ENCODE measurements around the gene BMPER.

Gene BMPER

GRCh38 chr7:34175837-34176236, 270.5 kb downstream of the BMPER start:
- no peak for DNase-seq (ENCODE audit: low read depth, low spot score)

- DNase-seq (ENCODE audit: low read depth, low spot score), result no peak
Observed at GRCh38 chr7:34177476-34177875, 272.1 kb downstream of the BMPER start.

- DNase-seq (ENCODE audit: low read depth, low spot score), result no peak
Observed at GRCh38 chr7:34181271-34181958, 276.1 kb downstream of the BMPER start.

GRCh38 chr7:34184466-34184865, 279.1 kb downstream of the BMPER start:
- no peak for DNase-seq (ENCODE audit: low read depth, low spot score)

GRCh38 chr7:34187798-34188307, 282.5 kb downstream of the BMPER start:
- no peak for DNase-seq (ENCODE audit: low read depth, low spot score)

- DNase-seq (ENCODE audit: low read depth, low spot score), result no peak
Observed at GRCh38 chr7:34189031-34189430, 283.7 kb downstream of the BMPER start.

- DNase-seq (ENCODE audit: low read depth, low spot score), result no peak
Observed at GRCh38 chr7:34190299-34190698, 285.0 kb downstream of the BMPER start.

- no peak for DNase-seq (ENCODE audit: low read depth, low spot score)
Observed at GRCh38 chr7:34191162-34191561, 285.8 kb downstream of the BMPER start.

- DNase-seq (ENCODE audit: low read depth, low spot score), result no peak
Observed at GRCh38 chr7:34191771-34192479, 286.6 kb downstream of the BMPER start.

DNA sequence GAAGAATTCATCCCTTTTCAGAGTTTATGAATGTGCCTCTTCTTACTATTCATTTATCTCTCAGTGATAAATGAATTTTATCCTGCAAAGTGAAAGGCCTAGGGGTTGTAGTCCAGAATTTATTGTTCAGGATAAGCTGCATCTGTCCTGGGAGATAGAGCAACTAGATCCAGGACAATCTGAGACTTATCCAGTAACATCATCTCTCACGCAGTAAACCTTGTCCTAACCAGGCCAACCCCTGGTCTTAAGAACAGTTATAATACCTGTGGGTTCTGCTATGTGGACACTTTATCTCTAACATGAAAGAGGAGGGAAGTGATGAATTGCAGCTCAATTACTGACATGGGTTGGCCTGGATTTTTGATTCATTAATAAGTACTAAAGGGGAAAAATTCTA, 287.6 kb downstream of the BMPER start:
- no peak for DNase-seq (ENCODE audit: low read depth, low spot score)

- DNase-seq (ENCODE audit: low read depth, low spot score), result no peak
Observed at GRCh38 chr7:34198231-34198641, 292.9 kb downstream of the BMPER start.

Measured in activated CD4-positive, CD25-positive, alpha-beta regulatory T cell treated with anti-CD3 and anti-CD28 coated beads, Interleukin-2, amount 50 U/mL, for 16 hours (primary cell).